HT1080 (cell line): Measurements from ENCODE around the gene CDK5RAP1. TPM values are rescaled to one million over a fixed set of nuclear protein-coding genes. Genes with fewer than 3 reads are reported as not detected.
A peak's percentile ranks its signal among the peaks of the same experiment; 100 is the strongest.
"Not testable (repeated sequence)": the region's sequence is repeated elsewhere in the genome, so short reads cannot be mapped to it uniquely, and the experiment has no call there.

Source experiments
- DNase-seq: peaks from one replicate; pipeline ENCODE4 v3.0.0-alpha.2; 2015; ENCODE audit warnings: low read depth
- polyA plus RNA-seq, 2 experiments: library from polyadenylated mRNA; depleted of rRNA; stranded (reverse); fragments of >200 nt; gene quantifications; 2 replicates each; pipeline ENCODE4 v1.2.3, GENCODE V29; 2015
- total RNA-seq: library from RNA; depleted of rRNA; stranded (reverse); fragments of >200 nt; shearing (Covaris generic); gene quantifications from 2 replicates; pipeline ENCODE4 v1.2.3, GENCODE V29; 2014; rRNA removed

The CDK5RAP1 gene, protein sequence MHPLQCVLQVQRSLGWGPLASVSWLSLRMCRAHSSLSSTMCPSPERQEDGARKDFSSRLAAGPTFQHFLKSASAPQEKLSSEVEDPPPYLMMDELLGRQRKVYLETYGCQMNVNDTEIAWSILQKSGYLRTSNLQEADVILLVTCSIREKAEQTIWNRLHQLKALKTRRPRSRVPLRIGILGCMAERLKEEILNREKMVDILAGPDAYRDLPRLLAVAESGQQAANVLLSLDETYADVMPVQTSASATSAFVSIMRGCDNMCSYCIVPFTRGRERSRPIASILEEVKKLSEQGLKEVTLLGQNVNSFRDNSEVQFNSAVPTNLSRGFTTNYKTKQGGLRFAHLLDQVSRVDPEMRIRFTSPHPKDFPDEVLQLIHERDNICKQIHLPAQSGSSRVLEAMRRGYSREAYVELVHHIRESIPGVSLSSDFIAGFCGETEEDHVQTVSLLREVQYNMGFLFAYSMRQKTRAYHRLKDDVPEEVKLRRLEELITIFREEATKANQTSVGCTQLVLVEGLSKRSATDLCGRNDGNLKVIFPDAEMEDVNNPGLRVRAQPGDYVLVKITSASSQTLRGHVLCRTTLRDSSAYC
- 33.5 and 42.7 TPM in 2 replicates for total RNA-seq
- 28.5 and 30.7 TPM in 2 replicates for polyA plus RNA-seq (2015; cell fraction: cytosol; rRNA removed)
- 71.8 and 75.0 TPM in 2 replicates for polyA plus RNA-seq (2015; cell fraction: nucleus; rRNA removed)

DNA sequence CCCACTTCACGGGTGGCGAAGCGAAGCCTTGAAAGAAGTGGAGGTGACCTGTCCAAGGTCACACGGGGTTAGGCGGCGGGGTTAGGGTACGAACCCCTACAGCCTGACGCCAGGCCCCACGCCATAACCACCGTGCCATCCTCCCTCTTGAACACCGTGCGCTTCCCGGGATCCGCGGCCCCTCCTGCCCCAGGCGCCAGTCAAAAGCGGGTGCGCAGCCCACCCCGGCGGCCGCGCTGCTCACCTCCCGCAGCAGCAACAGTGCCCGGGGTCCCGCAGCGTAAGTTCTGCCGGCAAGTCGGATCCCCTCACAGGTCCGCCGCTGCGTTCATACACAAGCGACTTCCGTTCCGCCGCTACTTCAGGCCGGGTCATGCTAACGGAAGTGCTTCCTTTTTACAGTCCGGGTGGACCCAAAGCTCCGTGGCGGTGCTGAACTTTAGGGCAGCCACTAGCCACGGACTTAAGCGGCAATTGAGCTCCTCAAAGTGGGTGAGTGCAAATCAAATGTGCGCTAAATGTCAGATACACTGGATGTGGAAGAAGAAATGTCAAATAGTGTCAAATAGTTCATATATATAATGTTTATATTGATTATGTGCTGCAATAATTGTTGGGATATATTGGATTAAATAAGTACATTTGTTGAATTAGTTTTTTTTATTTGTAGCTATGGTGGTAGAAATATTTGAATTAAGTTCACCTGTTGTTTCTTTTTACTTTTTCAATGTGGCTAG lies at the start of gene CDK5RAP1:
Gene CDK5RAP1 (minus strand): TSS at position 336 of the 737 bp plus-strand sequence. CDS start 4,455 bp downstream, outside the sequence.
- peak; percentile 75 for DNase-seq

GRCh38 chr20:33450867-33451266 lies 49.5 kb upstream of the CDK5RAP1 start:
- DNase-seq, result peak; percentile 28

DNA sequence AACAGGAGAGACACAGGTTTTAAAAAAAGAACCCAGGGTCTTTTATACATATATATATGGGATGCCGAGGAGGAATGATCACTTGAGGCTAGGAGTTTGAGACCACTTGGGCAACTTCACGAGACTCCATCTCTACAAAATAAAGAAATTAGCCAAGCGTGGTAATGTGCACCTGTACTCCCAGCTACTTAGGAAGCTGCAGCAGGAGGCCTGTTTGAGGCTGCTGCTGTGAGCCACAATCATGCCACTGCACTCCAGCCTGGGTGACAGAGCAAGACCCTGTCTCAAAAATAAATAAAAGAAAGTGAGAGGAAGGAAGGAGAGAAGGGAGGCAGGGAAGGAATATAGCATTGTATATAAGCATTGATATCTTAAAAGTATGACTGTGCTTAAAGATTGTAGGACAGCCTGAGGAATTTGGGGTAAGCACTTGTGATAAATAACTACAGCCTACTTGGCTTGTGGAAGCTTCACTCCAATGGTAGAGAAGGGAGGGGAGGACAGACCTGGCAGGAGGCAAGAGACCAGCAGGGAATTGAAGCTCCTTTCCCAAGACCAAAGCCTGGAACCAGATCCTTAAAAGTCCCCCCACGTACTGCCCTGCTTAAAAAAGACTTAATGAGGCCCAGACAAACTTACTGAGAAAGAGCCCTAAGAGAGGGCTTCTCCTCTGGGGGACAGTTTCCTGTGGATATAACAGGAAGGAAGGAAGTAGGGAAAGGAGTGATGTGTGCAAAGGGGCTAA lies 44.7 kb upstream of the CDK5RAP1 start:
- DNase-seq, result no peak

- peak; percentile 13 for DNase-seq
Observed at GRCh38 chr20:33444797-33445560, 43.7 kb upstream of the CDK5RAP1 start.

GRCh38 chr20:33443512-33444239 lies 42.4 kb upstream of the CDK5RAP1 start, which contains the start of gene SNTA1:
TSS of gene SNTA1 (minus strand) at chr20:33443763. CDS start at chr20:33443620, 143 bp downstream.
- peak; percentile 62 for DNase-seq

- DNase-seq, result no peak
Observed at GRCh38 chr20:33443006-33443511, 41.7 kb upstream of the CDK5RAP1 start.

DNA sequence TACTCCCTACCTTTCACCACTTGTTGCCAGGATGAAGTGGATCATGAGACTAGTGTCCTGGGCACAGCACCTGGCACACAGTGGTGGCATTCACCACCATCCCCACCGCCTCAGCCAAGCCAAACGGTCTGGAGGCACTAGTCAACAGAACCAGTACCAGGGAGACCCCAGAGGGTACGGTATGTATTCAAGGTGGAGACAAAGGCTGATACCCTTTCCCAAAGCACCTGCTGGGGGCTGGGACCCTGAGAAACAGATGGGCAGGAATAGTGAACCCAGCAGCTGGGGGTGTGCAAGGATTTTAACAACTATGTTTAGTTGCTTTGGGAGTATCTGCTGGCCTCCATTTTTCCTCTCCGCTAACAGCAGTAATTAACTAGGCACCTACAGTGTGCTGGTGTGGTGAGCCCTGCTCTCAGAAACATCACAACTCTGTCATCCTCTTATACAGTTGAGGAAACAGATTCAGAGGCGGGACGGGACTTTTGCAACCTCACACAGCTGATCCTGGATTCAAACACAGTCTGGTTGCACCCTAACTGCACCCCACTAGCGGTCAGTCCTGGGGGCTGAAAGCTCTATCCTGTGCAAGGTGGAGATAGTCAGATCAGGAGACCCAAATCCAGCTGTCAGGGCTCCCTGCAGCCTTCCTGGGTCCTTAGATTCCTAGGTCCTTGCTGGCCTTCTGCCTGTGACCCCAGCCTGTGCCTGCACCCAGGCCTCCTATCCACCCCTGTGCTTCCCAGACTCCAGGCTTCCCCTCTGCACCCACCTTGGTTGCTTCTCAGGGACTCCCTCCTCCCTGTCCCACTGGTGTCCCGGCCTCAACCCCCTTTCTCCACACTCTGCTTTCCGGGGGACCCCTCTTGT lies 41.1 kb upstream of the CDK5RAP1 start:
- DNase-seq, result no peak

DNA sequence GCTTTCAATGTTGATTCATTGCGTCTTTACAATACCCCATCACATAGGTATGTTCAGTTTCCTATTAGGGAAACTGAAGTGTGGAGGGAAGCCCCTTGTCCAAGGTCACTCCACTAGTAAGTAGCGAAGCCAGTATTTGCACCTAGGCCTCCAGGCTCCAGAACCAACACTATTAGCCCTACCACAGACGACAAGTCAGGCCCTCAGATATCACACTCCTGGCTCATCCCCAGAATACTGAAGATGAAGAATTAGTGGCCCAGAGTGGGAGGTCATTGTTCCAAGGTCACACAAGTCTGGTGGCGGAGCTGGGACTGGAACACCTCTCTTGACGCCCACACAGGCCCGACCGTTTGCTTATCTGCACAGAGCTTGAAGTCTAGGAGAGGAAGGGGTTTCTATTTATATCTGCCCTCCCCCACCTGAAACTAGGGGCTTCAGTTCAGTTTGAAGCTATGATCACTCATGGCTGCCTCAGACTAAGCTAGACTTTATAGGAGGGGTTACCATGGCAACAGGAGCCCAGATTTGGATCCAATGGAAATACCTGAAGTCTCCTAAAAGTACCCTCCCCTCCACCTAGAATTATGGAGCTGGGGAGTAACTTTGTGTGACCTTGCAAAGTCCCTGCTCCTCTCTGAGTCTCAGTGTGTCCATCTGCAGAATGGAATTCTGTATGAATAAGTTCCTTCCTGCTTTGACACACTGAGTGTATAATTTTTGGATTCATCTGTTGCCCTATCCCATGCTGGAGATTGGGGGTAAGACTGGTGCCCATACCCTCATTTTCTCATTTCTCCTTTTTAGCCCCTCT lies 40.0 kb upstream of the CDK5RAP1 start:
- DNase-seq, result no peak

DNA sequence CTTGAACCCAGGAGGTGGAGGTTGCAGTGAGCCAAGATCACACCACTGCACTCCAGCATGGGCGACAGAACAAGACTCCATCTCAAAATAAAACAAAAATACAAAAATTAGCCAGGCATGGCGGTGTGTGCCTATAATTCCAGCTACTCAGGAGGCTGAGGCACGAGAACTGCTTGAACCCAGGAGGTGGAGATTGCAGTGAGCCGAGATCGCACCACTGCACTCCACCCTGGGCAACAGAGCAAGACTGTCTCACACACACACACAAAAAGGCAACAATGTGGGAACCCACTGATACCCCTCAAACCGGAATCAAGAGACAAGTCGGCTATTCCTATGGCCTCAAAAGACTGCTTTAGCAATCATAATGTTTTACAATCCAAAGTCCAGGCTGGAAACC lies 39.2 kb upstream of the CDK5RAP1 start:
- not testable (repeated sequence) for DNase-seq

DNA sequence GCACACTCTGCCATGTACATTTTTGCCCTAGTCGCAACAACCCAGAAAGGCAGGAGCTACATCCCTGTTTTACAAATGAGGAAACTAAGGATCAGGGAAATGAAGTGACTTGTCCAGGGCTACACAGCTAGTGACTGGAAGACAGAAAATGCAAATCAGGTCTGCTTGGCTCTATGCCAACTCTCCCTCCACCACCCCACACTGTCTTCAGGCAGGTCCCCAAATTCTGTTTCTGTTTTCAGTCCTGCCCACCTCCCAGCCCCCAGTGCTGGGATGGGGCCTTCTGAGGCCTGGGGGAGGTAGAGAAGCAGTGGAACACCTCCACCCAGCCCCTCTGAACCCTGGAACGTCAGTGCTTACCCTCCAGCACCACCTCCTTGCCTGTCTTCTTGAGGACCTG lies 37.2 kb upstream of the CDK5RAP1 start:
- no peak for DNase-seq

DNA sequence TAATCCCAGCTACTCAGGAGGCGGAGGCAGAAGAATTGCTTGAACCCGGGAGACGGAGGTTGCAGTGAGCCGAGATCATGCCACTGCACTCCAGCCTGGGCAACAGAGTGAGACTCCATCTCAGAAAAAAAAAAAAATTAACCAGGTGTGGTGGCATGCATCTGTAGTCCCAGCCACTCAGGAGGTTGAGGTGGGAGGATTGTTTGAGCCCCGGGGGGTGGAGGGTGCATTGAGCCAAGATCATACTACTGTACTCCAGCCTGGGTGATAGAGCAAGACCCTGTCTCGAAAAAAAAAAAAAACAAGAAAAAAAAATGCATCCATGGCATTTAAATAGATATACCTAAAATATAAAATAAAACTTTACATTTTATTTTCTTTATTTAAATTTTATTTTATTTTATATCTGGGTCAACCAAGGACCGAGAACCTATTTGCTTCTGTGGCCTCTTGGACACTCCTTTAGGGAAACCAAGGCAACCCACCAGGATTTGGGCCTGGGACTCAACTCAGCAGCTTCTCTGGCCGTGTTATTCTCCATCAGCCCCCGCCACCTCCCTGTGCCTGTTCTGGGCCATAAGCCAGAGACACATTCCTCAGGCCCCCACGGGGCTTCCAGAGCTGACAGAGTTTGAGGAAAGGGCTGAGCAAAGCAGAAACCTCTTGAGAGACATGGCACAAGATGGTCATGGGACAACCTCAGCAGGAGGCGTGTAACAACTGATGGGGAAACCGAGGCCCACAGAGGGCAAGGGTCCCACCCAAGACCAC lies 36.0 kb upstream of the CDK5RAP1 start:
- DNase-seq, result no peak

DNA sequence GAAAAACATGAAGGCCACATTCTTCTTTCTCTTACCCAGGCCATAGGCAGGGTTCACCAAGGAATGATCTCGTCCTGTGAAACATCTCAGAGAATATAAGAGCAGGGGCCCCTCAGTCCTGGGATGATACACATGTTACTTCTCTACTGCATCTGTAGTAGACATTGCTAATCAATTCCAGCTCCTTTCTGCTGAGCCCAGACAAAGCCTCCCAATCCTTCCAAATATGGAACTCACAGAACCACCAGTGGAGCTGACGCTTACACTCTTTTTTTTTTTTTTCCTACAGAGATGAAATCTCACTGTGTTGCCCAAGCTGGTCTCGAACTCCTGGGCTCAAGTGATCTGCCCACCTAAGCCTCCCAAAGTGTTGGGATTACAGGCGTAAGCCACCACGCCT lies 33.1 kb upstream of the CDK5RAP1 start:
- no peak for DNase-seq

GRCh38 chr20:33433465-33434234 lies 32.3 kb upstream of the CDK5RAP1 start:
- no peak for DNase-seq

DNA sequence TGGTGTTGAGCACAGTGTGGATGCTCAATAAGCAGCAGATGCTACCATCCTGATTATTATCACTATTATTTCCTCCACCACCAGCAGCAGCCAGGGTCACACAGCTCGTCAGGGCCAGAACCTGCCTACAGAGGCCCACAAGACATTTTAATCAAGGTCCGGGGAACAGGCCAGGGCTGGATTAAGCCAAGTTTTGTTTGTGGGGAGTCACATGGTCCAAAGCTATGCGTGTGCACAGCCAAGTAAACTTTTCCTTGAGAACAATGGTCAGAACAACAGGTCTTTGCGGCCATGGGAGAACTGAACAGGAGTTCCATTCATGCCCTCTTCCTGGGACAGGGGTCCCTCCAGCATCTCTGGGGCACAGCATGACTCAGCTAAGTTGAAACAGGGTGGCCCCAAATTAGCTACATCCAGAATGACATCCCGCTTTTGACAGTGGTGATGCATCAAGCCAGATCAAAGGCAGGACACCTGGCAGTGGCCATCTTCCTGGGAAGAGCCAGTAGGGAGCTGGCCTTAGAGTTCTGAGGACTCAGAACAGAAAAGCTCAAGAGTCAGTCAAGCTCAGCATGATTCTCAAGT lies 30.6 kb upstream of the CDK5RAP1 start:
- DNase-seq, result no peak

- not testable (repeated sequence) for DNase-seq
Observed at GRCh38 chr20:33423875-33424274, 22.6 kb upstream of the CDK5RAP1 start.
